Cardiac muscle cell (in vitro differentiated cells and primary cell): ENCODE measurements around the gene KCNJ9. TPM values are rescaled to one million over a fixed set of nuclear protein-coding genes. Genes with fewer than 3 reads are reported as not detected.

ENCODE experiments used
- DNase-seq, 2 donors: peaks; one replicate each; pipeline versions ENCODE4 v3.0.0 to v3.0.0-alpha.2; 2010 to 2017; ENCODE audit warnings: low read depth in 1 of 2, low spot score in 1 of 2
- H3K27ac ChIP-seq: fragments of 200-600 bp; sonication (generic); 2 replicates; pipeline ENCODE4 v1.5.1; 2016
- H3K27me3 ChIP-seq: fragments of 200-600 bp; sonication (generic); 2 replicates; pipeline ENCODE4 v1.6.0; 2016; ENCODE audit warnings: control low read depth
- H3K36me3 ChIP-seq: fragments of 200-600 bp; sonication (generic); 2 replicates; pipeline ENCODE4 v1.5.1; 2016; ENCODE audit warnings: control low read depth
- H3K4me1 ChIP-seq: fragments of 200-600 bp; sonication (generic); 2 replicates; pipeline ENCODE4 v1.8.1; 2017; ENCODE audit warnings: low read depth, mild to moderate bottlenecking, mixed run types
- H3K4me3 ChIP-seq: fragments of 200-600 bp; sonication (generic); 2 replicates; pipeline ENCODE4 v1.5.1; 2016; ENCODE audit warnings: mild to moderate bottlenecking
- H3K9me3 ChIP-seq: fragments of 200-600 bp; sonication (generic); 2 replicates; pipeline ENCODE4 v1.5.1; 2017; ENCODE audit warnings: low read depth, mild to moderate bottlenecking, control low read depth
- CTCF ChIP-seq: IDR thresholded peaks from 2 replicates; pipeline ENCODE4 v1.5.1; 2012; ENCODE audit warnings: low read depth, mild to moderate bottlenecking, low read length
- polyA plus RNA-seq: library from polyadenylated mRNA; unstranded; fragments of >200 nt; fragmentation: Nextera tagmentation; extraction: Ambion mirVana; gene quantifications from 2 replicates; pipeline ENCODE4 v1.2.1, GENCODE V29; 2016
- total RNA-seq: library from RNA; depleted of rRNA; stranded (reverse); fragments of >200 nt; gene quantifications from 2 replicates; pipeline ENCODE4 v1.2.3, GENCODE V29; 2016

The KCNJ9 gene
- total and polyA plus RNA-seq, 2 experiments from 2014 or later, result 0.03 to 0.09 TPM

DNA sequence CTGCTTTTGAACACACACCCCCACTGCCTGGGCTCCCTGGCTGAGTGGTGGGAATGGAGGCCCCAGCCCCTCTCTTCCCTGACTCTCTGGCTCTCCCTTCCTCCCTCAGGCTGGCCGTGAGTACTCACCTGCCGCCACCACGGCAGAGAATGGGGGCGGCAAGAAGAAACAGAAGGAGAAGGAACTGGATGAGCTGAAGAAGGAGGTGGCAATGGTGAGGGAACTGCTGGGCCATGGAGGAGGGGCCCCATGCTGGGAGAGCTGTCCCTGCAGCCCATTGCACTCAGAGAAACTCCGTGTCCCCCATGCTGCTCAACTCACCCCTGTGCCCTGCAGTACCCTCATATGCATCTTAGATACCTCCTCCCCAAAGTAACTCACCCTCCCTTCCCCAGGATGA is 39.5 kb downstream of the KCNJ9 start:
- Histone ChIP-seq H3K27ac (no peak overlapping the region), H3K4me3 (no peak overlapping the region), H3K4me1 (peaks cover 31% of the 10 kb centered on the region), H3K36me3 (no peaks in the 10 kb centered on the region), H3K27me3 (no peaks in the 10 kb centered on the region), H3K9me3 (no peaks in the 10 kb centered on the region)
- TF ChIP-seq CTCF, result no peak
- no peak for DNase-seq

- no peak overlapping the region for H3K4me3 ChIP-seq
- no peak for TF ChIP-seq CTCF
- H3K4me1 ChIP-seq, result peaks cover 25% of the 10 kb centered on the region
- no peaks in the 10 kb centered on the region for H3K9me3 ChIP-seq
- H3K27ac ChIP-seq, result no peak overlapping the region
- DNase-seq, result no peak
- H3K36me3 ChIP-seq, result no peaks in the 10 kb centered on the region
- no peaks in the 10 kb centered on the region for H3K27me3 ChIP-seq
Measured at GRCh38 chr1:160121388-160121787, 40.0 kb downstream of the KCNJ9 start.

GRCh38 chr1:160122978-160123495 is 41.7 kb downstream of the KCNJ9 start:
- Histone ChIP-seq H3K27ac (no peak overlapping the region), H3K9me3 (no peaks in the 10 kb centered on the region), H3K36me3 (no peaks in the 10 kb centered on the region), H3K4me1 (peaks cover 9% of the 10 kb centered on the region), H3K4me3 (no peak overlapping the region), H3K27me3 (no peaks in the 10 kb centered on the region)
- no peak for DNase-seq
- no peak for TF ChIP-seq CTCF

- no peak for DNase-seq
- Histone ChIP-seq H3K27me3 (no peaks in the 10 kb centered on the region), H3K4me3 (no peak overlapping the region), H3K4me1 (peaks cover 2% of the 10 kb centered on the region), H3K27ac (no peak overlapping the region), H3K36me3 (no peaks in the 10 kb centered on the region), H3K9me3 (no peaks in the 10 kb centered on the region)
- no peak for TF ChIP-seq CTCF
Measured at GRCh38 chr1:160123726-160124125, 42.4 kb downstream of the KCNJ9 start.

DNA sequence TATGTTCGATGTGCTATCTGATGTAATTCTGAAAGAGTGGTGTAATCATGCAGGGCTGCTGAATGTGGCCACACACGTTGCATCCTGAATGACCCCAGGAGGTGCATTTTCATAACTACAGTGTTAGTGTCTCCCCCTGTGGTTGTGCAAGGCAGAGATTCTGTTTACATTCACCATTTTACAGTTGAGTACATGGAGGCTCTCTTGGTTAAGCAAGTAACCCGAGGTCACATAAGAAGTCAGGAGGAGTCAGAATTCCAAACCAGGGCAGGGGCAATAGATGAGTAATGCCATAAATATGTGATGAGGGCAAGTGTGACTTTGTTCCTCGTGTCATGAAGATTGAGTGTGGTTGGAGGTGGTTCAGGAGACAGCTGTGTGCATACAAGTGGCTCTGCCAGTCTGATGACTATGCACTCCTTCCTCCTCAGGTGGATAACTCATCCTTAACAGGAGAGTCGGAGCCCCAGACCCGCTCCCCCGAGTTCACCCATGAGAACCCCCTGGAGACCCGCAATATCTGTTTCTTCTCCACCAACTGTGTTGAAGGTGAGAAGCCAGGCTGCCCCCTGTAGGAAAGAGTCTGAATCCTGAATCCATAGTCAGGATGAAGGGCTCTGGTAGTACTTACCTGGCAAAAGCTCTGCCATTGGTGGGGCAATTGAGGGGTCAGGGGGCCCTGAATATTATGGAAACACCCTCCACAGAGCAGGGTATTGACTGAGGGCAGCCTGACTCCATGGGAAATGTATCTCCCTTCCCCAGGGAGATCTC is 43.6 kb downstream of the KCNJ9 start:
- Histone ChIP-seq H3K27ac (no peak overlapping the region), H3K9me3 (no peaks in the 10 kb centered on the region), H3K4me3 (no peak overlapping the region), H3K36me3 (no peaks in the 10 kb centered on the region), H3K27me3 (no peaks in the 10 kb centered on the region), H3K4me1 (no peaks in the 10 kb centered on the region)
- TF ChIP-seq CTCF, result no peak
- peak in 1 of 2 donors; percentile 54 for DNase-seq
